Osteocyte (in vitro differentiated cells): ENCODE measurements around the gene ARHGAP10. TPM values are rescaled to one million over a fixed set of nuclear protein-coding genes. Genes with fewer than 3 reads are reported as not detected.

Source experiments
- DNase-seq: peaks from one replicate; pipeline ENCODE4 v3.0.0; 2021; ENCODE audit warnings: mixed read lengths; ENCODE audit not compliant: unreplicated experiment; ENCODE audit errors: extremely low spot score
- H3K27ac Mint-ChIP-seq: one replicate; pipeline ENCODE4 v1.8.0; 2021; ENCODE audit warnings: mild to moderate bottlenecking, mixed read lengths; ENCODE audit not compliant: unreplicated experiment
- H3K27me3 Mint-ChIP-seq: one replicate; pipeline ENCODE4 v1.8.0; 2021; ENCODE audit warnings: mixed read lengths; ENCODE audit not compliant: unreplicated experiment
- H3K36me3 Mint-ChIP-seq: one replicate; pipeline ENCODE4 v1.8.0; 2021; ENCODE audit warnings: mixed read lengths; ENCODE audit not compliant: unreplicated experiment
- H3K4me1 Mint-ChIP-seq: one replicate; pipeline ENCODE4 v1.8.0; 2021; ENCODE audit warnings: mixed read lengths; ENCODE audit not compliant: unreplicated experiment
- H3K4me3 Mint-ChIP-seq: one replicate; pipeline ENCODE4 v1.8.0; 2021; ENCODE audit warnings: mild to moderate bottlenecking, moderate library complexity, mixed read lengths; ENCODE audit not compliant: unreplicated experiment
- H3K9me3 Mint-ChIP-seq: one replicate; pipeline ENCODE4 v1.8.0; 2021; ENCODE audit warnings: mixed read lengths; ENCODE audit not compliant: unreplicated experiment
- CTCF ChIP-seq: fragments of 200-600 bp; sonication (generic); IDR thresholded peaks from 2 replicates; pipeline ENCODE4 v1.5.0; 2021; ENCODE audit warnings: antibody characterized with exemption, mild to moderate bottlenecking, moderate library complexity
- total RNA-seq: library from RNA; stranded (reverse); gene quantifications from 2 replicates; pipeline ENCODE4 v1.2.1, GENCODE V29; 2021

The ARHGAP10 gene
- total RNA-seq, 1 donor from 2014 or later, result 121 TPM

DNA sequence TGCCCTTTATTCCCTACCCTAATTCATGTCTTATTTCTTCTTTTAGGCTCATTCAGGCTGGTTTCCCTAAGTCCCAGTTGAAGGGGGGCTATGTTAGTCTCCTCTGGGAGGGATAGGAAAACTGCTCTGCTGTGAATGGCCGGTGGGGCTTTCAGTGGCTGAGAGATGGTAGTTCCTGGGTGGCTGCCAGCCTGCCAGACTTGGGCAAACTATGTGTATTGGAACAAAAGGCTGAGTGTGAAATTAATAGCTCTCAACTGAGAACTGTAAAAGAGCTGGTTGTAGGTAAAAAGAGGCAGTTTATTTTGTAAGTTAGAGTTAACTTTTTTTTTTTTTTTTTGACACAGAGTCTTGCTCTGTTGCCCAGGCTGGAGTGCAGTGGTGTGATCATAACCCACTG is 28.8 kb downstream of the ARHGAP10 start:
- Mint-ChIP-seq H3K27ac (peak overlapping the region; percentile 87), H3K4me1 (peaks cover 65% of the 10 kb centered on the region), H3K36me3 (peaks cover 12% of the 10 kb centered on the region), H3K4me3 (peak overlapping the region; percentile 47), H3K27me3 (no peaks in the 10 kb centered on the region), H3K9me3 (no peaks in the 10 kb centered on the region)
- no peak for DNase-seq
- no peak for TF ChIP-seq CTCF

DNA sequence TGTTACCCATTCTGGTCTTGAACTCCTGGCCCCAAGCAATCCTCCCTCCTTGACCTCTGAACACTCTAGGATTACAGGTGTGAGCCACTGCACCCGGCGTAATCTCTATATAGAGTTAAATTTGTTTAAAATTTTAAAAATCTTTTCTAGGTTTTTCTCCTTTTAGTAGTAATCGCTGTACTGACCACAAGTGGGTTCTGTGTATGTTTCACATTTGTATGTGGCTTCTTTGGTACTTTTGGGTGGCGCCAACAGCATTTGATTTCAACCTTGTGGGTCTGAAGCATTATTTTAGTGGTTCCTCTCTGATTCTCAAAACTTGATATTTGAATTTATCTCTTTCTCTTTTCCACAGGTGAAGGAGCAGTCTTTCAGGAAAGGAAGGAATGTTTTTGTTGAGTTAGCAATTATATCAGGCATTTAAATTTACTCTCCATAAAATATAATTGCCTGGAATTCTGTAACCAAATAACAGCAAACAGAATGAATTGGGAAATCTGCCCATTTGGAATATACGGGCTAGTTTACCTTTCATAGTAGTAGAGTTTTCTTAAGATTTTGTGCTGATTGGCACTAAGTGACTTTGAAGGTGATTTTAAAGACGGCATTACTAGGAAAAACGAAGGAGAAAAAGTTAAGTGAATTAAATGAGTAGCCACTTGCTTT is 29.5 kb downstream of the ARHGAP10 start:
- no peaks in the 10 kb centered on the region for H3K27me3 Mint-ChIP-seq
- no peak for TF ChIP-seq CTCF
- H3K9me3 Mint-ChIP-seq, result no peaks in the 10 kb centered on the region
- peak overlapping the region; percentile 87 for H3K27ac Mint-ChIP-seq
- H3K36me3 Mint-ChIP-seq, result peaks cover 12% of the 10 kb centered on the region
- H3K4me3 Mint-ChIP-seq, result no peak overlapping the region
- H3K4me1 Mint-ChIP-seq, result peaks cover 58% of the 10 kb centered on the region
- DNase-seq, result no peak

GRCh38 chr4:147764337-147764736 is 32.4 kb downstream of the ARHGAP10 start:
- peaks cover 9% of the 10 kb centered on the region for H3K36me3 Mint-ChIP-seq
- H3K4me3 Mint-ChIP-seq, result no peak overlapping the region
- no peak for TF ChIP-seq CTCF
- no peak for DNase-seq
- peaks cover 69% of the 10 kb centered on the region for H3K4me1 Mint-ChIP-seq
- peak overlapping the region; percentile 47 for H3K27ac Mint-ChIP-seq
- no peaks in the 10 kb centered on the region for H3K27me3 Mint-ChIP-seq
- no peaks in the 10 kb centered on the region for H3K9me3 Mint-ChIP-seq

- no peak for DNase-seq
- Mint-ChIP-seq H3K27ac (peak overlapping the region; percentile 60), H3K9me3 (no peaks in the 10 kb centered on the region), H3K4me1 (peaks cover 73% of the 10 kb centered on the region), H3K36me3 (peaks cover 12% of the 10 kb centered on the region), H3K27me3 (no peaks in the 10 kb centered on the region), H3K4me3 (no peak overlapping the region)
- no peak for TF ChIP-seq CTCF
Observed at GRCh38 chr4:147765121-147765529, 33.2 kb downstream of the ARHGAP10 start.

DNA sequence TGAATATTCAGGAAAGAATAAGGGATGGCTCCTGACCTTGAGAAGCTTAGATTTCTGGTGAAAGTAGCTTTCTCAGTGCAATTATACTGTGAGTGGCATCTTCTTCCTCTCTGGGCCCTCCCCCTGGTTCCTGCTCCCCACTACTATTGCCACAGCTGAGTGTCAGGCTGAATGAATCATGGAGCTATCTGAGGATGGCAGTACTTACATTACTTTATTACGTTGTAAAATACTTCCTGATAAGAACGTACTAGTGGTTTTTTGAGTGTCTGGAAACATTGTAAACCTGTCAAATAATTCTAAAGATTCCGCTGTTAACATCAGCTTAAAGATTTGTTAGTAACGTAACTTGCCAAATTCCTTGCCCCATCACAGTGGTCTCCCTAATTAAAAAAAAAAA is 36.2 kb downstream of the ARHGAP10 start:
- no peak overlapping the region for H3K4me3 Mint-ChIP-seq
- no peaks in the 10 kb centered on the region for H3K9me3 Mint-ChIP-seq
- peak overlapping the region; percentile 50 for H3K27ac Mint-ChIP-seq
- H3K4me1 Mint-ChIP-seq, result peaks cover 72% of the 10 kb centered on the region
- DNase-seq, result no peak
- H3K27me3 Mint-ChIP-seq, result no peaks in the 10 kb centered on the region
- no peak for TF ChIP-seq CTCF
- H3K36me3 Mint-ChIP-seq, result peaks cover 15% of the 10 kb centered on the region
